Calu3 (cell line): ENCODE measurements around the gene DHX58. TPM values are rescaled to one million over a fixed set of nuclear protein-coding genes. Genes with fewer than 3 reads are reported as not detected.

ENCODE experiments used
- BruUV-seq: library from RNA; stranded (reverse); fragments of 400-500 nt; replicated peaks from 2 replicates; lab custom pipeline; 2021; lab: Mats Ljungman, UMichigan
- CTCF ChIA-PET: fragments of 300-600 bp; sonication (Branson Sonifier 250); formaldehyde crosslinking; loops from one replicate; lab custom pipeline; 2022; ENCODE audit warnings: antibody characterized with exemption; lab: Charles Lee
- DNase-seq: peaks from one replicate; pipeline ENCODE4 v3.0.0; 2022
- H3K27ac Mint-ChIP-seq: one replicate; pipeline ENCODE4 v1.8.0; 2022; ENCODE audit warnings: mixed read lengths; ENCODE audit not compliant: unreplicated experiment
- H3K27me3 Mint-ChIP-seq: one replicate; pipeline ENCODE4 v1.8.0; 2022; ENCODE audit warnings: mixed read lengths; ENCODE audit not compliant: unreplicated experiment
- H3K36me3 Mint-ChIP-seq: one replicate; pipeline ENCODE4 v1.8.0; 2022; ENCODE audit warnings: mild to moderate bottlenecking, moderate library complexity, mixed read lengths; ENCODE audit not compliant: insufficient read depth, unreplicated experiment
- H3K4me1 Mint-ChIP-seq: one replicate; pipeline ENCODE4 v1.8.0; 2022; ENCODE audit warnings: mild to moderate bottlenecking, low read depth, mixed read lengths; ENCODE audit not compliant: unreplicated experiment
- H3K4me3 Mint-ChIP-seq: one replicate; pipeline ENCODE4 v1.8.0; 2022; ENCODE audit warnings: mild to moderate bottlenecking, low read depth, moderate library complexity, mixed read lengths; ENCODE audit not compliant: unreplicated experiment
- H3K9me3 Mint-ChIP-seq: one replicate; pipeline ENCODE4 v1.8.0; 2022; ENCODE audit warnings: low read depth, mixed read lengths; ENCODE audit not compliant: unreplicated experiment
- CTCF ChIP-seq: fragments of 200-600 bp; IDR thresholded peaks from one replicate; pipeline ENCODE4 v1.8.0; 2022; ENCODE audit warnings: antibody characterized with exemption; ENCODE audit not compliant: unreplicated experiment
- intact Hi-C: fragments of 100-400 bp; cut with micrococcal nuclease; formaldehyde crosslinking; loops from one replicate; pipeline ENCODE4 v1.10.0; 2022; ENCODE audit not compliant: unreplicated experiment
- total RNA-seq: library from RNA; stranded (reverse); gene quantifications from 2 replicates; pipeline ENCODE4 v1.2.3, GENCODE V29; 2022

The DHX58 gene
- total RNA-seq, 1 experiment from 2014 or later: 45.6 TPM

GRCh38 chr17:42075789-42076188 lies 36.7 kb downstream of the DHX58 start:
- no peak for TF ChIP-seq CTCF
- Mint-ChIP-seq H3K27me3 (peaks cover 88% of the 10 kb centered on the region), H3K27ac (no peak overlapping the region), H3K9me3 (no peaks in the 10 kb centered on the region), H3K4me1 (peaks cover 9% of the 10 kb centered on the region), H3K4me3 (no peak overlapping the region), H3K36me3 (no peaks in the 10 kb centered on the region)
- no peak for DNase-seq
- CTCF ChIA-PET: interaction anchor here (0.7 kb wide), 1 partner anchor 135 kb away, joined by 5 read pairs; no protein-coding TSS in a partner anchor
- no TSS peak for BruUV-seq
- intact Hi-C loops: no loop called here

GRCh38 chr17:42072323-42073187 lies 40.0 kb downstream of the DHX58 start:
- Mint-ChIP-seq H3K27ac (no peak overlapping the region), H3K4me3 (peak overlapping the region; percentile 24), H3K27me3 (peaks cover 86% of the 10 kb centered on the region), H3K4me1 (peaks cover 9% of the 10 kb centered on the region), H3K36me3 (no peaks in the 10 kb centered on the region), H3K9me3 (no peaks in the 10 kb centered on the region)
- TF ChIP-seq CTCF: no peak
- CTCF ChIA-PET: interaction anchor here (0.5 to 1.3 kb wide), 6 partner anchors 31 to 1617 kb away, joined by 3 to 8 read pairs (median 3); partner anchors contain the start of gene NKIRAS2
- BruUV-seq: no TSS peak
- peak; percentile 72 for DNase-seq
- intact Hi-C loops: no loop called here

GRCh38 chr17:42071810-42072209 lies 40.7 kb downstream of the DHX58 start:
- H3K27ac Mint-ChIP-seq: no peak overlapping the region
- no peak for TF ChIP-seq CTCF
- H3K4me3 Mint-ChIP-seq: peak overlapping the region; percentile 24
- H3K27me3 Mint-ChIP-seq: peaks cover 79% of the 10 kb centered on the region
- DNase-seq: no peak
- H3K36me3 Mint-ChIP-seq: no peaks in the 10 kb centered on the region
- peaks cover 9% of the 10 kb centered on the region for H3K4me1 Mint-ChIP-seq
- intact Hi-C loops: no loop called here
- H3K9me3 Mint-ChIP-seq: no peaks in the 10 kb centered on the region
- BruUV-seq: no TSS peak
- CTCF ChIA-PET: interaction anchor here (0.5 to 1.3 kb wide), 5 partner anchors 30 to 1616 kb away, joined by 3 to 8 read pairs (median 3); partner anchors contain the start of gene NKIRAS2

- H3K4me3 Mint-ChIP-seq: no peak overlapping the region
- no peaks in the 10 kb centered on the region for H3K9me3 Mint-ChIP-seq
- H3K36me3 Mint-ChIP-seq: no peaks in the 10 kb centered on the region
- H3K4me1 Mint-ChIP-seq: peaks cover 9% of the 10 kb centered on the region
- peaks cover 67% of the 10 kb centered on the region for H3K27me3 Mint-ChIP-seq
- no peak overlapping the region for H3K27ac Mint-ChIP-seq
- no TSS peak for BruUV-seq
- CTCF ChIA-PET: interaction anchor here (1.2 kb wide), 1 partner anchor 44 kb away, joined by 3 read pairs; the partner anchor contains the start of gene DHX58
- no peak for TF ChIP-seq CTCF
- DNase-seq: no peak
- intact Hi-C loops: loop anchor here (5.0 kb wide), 1 partner anchor 48 kb away; no protein-coding TSS in a partner anchor
Measured at GRCh38 chr17:42068979-42069378, 43.5 kb downstream of the DHX58 start.
